ENCODE measurements around the gene TTYH2. TPM values are rescaled to one million over a fixed set of nuclear protein-coding genes. Genes with fewer than 3 reads are reported as not detected.
A peak's percentile ranks its signal among the peaks of the same experiment; 100 is the strongest.
"Not testable (repeated sequence)": the region's sequence is repeated elsewhere in the genome, so short reads cannot be mapped to it uniquely, and the experiment has no call there.

TTYH2 gene
- total RNA-seq, 1 donor from 2014 or later: 3.4 TPM

DNA sequence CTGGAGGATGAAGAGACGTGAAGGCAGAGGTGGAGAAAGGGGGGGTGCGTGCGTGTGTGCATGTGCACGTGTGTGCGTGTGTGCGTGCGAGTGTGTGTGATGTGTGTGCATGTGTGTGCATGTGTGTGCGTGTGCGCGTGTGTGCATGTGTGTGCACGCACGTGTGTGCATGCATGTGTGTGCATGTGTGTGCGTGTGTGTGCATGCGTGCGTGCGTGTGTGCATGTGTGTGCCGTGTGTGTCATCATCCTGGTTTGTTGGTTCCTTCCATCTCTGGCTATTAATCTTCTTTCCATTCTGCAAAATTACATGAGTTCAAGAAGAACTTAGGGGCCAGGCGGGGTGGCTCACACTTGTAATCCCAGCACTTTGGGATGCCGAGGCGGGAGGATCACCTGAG, 26.9 kb upstream of the TTYH2 start:
- Histone ChIP-seq H3K4me3 (no peak overlapping the region), H3K9me3 (no peaks in the 10 kb centered on the region), H3K27ac (no peak overlapping the region), H3K27me3 (no peaks in the 10 kb centered on the region), H3K4me1 (no peaks in the 10 kb centered on the region), H3K36me3 (no peaks in the 10 kb centered on the region)
- intact Hi-C loops (cut with DNase I): no loop called here
- no peak for DNase-seq (ENCODE audit: extremely low spot score in 2 of 2)
- TF ChIP-seq POLR2A (IDR thresholded peaks at IDR 0.05) (no peak), POLR2AphosphoS5 (IDR thresholded peaks at IDR 0.05; ENCODE audit: insufficient read depth in 1 of 2, low read depth in 1 of 2) (no peak)
- TF ChIP-seq, protein P1, sequence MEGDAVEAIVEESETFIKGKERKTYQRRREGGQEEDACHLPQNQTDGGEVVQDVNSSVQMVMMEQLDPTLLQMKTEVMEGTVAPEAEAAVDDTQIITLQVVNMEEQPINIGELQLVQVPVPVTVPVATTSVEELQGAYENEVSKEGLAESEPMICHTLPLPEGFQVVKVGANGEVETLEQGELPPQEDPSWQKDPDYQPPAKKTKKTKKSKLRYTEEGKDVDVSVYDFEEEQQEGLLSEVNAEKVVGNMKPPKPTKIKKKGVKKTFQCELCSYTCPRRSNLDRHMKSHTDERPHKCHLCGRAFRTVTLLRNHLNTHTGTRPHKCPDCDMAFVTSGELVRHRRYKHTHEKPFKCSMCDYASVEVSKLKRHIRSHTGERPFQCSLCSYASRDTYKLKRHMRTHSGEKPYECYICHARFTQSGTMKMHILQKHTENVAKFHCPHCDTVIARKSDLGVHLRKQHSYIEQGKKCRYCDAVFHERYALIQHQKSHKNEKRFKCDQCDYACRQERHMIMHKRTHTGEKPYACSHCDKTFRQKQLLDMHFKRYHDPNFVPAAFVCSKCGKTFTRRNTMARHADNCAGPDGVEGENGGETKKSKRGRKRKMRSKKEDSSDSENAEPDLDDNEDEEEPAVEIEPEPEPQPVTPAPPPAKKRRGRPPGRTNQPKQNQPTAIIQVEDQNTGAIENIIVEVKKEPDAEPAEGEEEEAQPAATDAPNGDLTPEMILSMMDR (IDR thresholded peaks at IDR 0.05): no peak

DNA sequence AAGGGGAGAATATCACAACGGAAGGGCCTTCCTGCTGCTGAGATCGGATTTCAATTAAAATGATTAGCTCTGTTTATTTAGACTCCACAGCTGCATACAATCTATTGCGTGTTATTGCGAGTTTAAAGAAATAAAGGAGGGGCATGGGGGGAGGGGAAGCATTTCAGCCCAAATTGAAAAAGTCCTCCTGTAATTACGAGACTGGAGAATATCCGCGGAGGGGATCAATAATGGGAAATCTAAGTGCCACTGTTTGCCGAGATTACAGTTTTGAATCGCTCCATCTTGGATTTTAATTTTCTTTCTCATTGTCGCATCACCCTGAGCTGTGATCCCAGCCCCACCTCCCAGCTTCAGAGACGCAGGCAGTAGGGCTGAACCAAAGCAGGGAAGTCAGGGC, 25.6 kb upstream of the TTYH2 start:
- Histone ChIP-seq H3K4me3 (no peak overlapping the region), H3K27me3 (no peaks in the 10 kb centered on the region)

DNA sequence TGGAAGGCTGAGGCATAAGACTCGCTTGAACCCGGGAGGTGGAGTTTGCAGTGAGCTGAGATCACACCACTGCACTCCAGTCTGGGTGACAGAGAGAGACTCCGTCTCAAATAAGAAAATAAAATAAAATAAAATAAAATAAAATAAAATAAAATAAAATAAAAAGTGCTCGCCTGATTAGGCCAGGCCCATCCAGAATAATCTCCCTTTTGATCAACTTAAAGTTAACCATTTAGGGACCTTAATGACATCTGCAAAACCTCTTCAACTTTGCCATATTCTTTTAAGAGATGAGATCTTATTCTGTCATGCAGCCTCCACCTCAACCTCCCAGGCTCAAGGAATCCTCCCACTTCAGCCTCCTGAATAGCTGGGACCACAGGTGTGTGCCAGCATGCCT, 24.7 kb upstream of the TTYH2 start:
- intact Hi-C loops (cut with DNase I); H3K4me1 ChIP-seq; H3K27me3 ChIP-seq; H3K27ac ChIP-seq; H3K36me3 ChIP-seq; H3K9me3 ChIP-seq; DNase-seq (ENCODE audit: extremely low spot score in 2 of 2); H3K4me3 ChIP-seq: not testable (repeated sequence)

More for the DNA sequence above, 25.6 kb upstream of the TTYH2 start:
- Histone ChIP-seq H3K27ac (no peak overlapping the region), H3K4me1 (no peaks in the 10 kb centered on the region), H3K36me3 (no peaks in the 10 kb centered on the region), H3K9me3 (no peaks in the 10 kb centered on the region)
- intact Hi-C loops (cut with DNase I): no loop called here
- DNase-seq (ENCODE audit: extremely low spot score in 2 of 2): no peak
- TF ChIP-seq, protein P1 (IDR thresholded peaks at IDR 0.05): no peak
- TF ChIP-seq POLR2AphosphoS5 (IDR thresholded peaks at IDR 0.05; ENCODE audit: insufficient read depth in 1 of 2, low read depth in 1 of 2): no peak
- TF ChIP-seq POLR2A (IDR thresholded peaks at IDR 0.05): no peak

DNA sequence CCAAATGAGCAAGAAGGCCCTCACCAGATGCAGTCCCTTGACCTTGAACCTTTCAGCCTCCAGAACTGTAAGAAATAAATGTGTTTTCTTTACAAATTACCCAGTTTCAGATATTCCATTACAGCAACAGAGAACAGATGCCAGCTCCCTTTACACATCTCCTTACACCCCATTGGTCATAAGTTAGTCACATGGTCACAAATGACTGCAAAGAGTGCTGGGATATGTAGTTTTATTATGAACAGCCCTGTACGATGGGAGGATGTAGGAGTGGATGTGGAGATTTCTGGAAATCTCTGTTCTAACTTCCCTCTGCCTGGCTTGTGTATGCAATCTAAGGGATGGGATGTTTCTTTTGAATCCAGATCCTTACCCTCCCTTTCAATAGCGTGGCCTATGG, 23.2 kb upstream of the TTYH2 start:
- H3K27me3 ChIP-seq: no peaks in the 10 kb centered on the region
- intact Hi-C loops (cut with DNase I): no loop called here
- peak in 1 of 2 donors; percentile 48 for TF ChIP-seq POLR2AphosphoS5 (IDR thresholded peaks at IDR 0.05; ENCODE audit: insufficient read depth in 1 of 2, low read depth in 1 of 2)
- TF ChIP-seq, protein P1 (IDR thresholded peaks at IDR 0.05): no peak

DNA sequence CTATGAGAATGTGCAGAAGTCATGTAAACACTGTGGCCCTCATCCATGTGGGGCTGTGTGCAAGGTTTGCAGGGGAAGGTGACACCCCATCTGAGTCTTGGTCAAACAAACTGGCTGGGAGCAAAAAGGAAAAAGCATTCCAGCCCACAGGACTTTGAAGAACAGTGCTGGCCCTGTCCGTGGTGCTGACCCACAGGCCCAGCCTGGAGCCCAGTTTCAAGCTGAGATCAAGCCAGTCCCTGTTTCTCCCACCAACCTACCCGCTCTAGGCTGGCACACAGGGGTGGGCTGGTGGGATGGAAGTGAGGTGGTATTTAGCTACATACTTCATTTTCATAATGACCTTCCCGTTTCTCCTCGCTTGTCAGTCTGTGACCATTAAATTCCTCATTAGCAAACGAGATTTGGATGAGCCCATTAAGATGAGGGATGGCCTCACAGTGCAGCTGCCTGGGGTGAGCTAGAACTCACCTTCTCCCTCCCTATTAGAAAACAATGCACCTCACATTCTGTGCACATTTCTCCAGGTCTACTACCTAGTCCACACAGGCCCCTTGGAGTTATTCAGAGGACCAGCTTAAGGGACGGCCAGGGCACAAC, 22.5 kb upstream of the TTYH2 start:
- Histone ChIP-seq H3K9me3 (no peaks in the 10 kb centered on the region), H3K4me3 (no peak overlapping the region), H3K27ac (no peak overlapping the region), H3K4me1 (peaks cover 7% of the 10 kb centered on the region), H3K27me3 (no peaks in the 10 kb centered on the region), H3K36me3 (no peaks in the 10 kb centered on the region)
- no peak for TF ChIP-seq POLR2A (IDR thresholded peaks at IDR 0.05)
- TF ChIP-seq POLR2AphosphoS5 (IDR thresholded peaks at IDR 0.05; ENCODE audit: insufficient read depth in 1 of 2, low read depth in 1 of 2): no peak
- TF ChIP-seq, protein P1 (IDR thresholded peaks at IDR 0.05): no peak
- no peak for DNase-seq (ENCODE audit: extremely low spot score in 2 of 2)
- intact Hi-C loops (cut with DNase I): no loop called here

More for the DNA sequence above, 23.2 kb upstream of the TTYH2 start:
- Histone ChIP-seq H3K9me3 (no peaks in the 10 kb centered on the region), H3K36me3 (no peaks in the 10 kb centered on the region), H3K27ac (no peak overlapping the region), H3K4me3 (no peak overlapping the region), H3K4me1 (peaks cover 7% of the 10 kb centered on the region)
- DNase-seq (ENCODE audit: extremely low spot score in 2 of 2): no peak

Data from vagina (tissue), 2 donors.